GM12878 (cell line): ENCODE data around the gene ZNF624. TPM values are rescaled to one million over a fixed set of nuclear protein-coding genes. Genes with fewer than 3 reads are reported as not detected.
"Not testable (repeated sequence)": the region's sequence is repeated elsewhere in the genome, so short reads cannot be mapped to it uniquely, and the experiment has no call there.

ENCODE experiments used
- ATAC-seq: fragments of 200-7000 bp; cut with Tn5 transposase; 3 replicates; pipeline ENCODE4 v1.9.1; 2020; ENCODE audit warnings: mild to moderate bottlenecking, moderate library complexity
- BruUV-seq: library from RNA; stranded (reverse); fragments of 400-500 nt; replicated peaks from 2 replicates; lab custom pipeline; 2021; lab: Mats Ljungman, UMichigan
- CTCF ChIA-PET: fragments of 300-600 bp; sonication (Branson Sonifier 250); formaldehyde crosslinking; extraction: SDS; loops from one replicate; lab custom pipeline; 2021; ENCODE audit warnings: inconsistent platforms; lab: Yijun Ruan, JAX
- POLR2A ChIA-PET: fragments of 350-600 bp; formaldehyde crosslinking; extraction: SDS; loops from one replicate; lab custom pipeline; 2021; ENCODE audit warnings: inconsistent platforms; lab: Charles Lee
- RAD21 ChIA-PET: fragments of 300-600 bp; sonication (Branson Sonifier 250); formaldehyde crosslinking; loops from one replicate; lab custom pipeline; 2023; ENCODE audit warnings: antibody characterized with exemption; ENCODE audit not compliant: unreplicated experiment; lab: Charles Lee
- SMC1A ChIA-PET: fragments of 300-600 bp; sonication (Branson Sonifier 250); formaldehyde crosslinking; loops from one replicate; lab custom pipeline; 2023; ENCODE audit not compliant: unreplicated experiment, uncharacterized antibody; lab: Charles Lee
- DNase-seq: peaks from one replicate; pipeline ENCODE4 v3.0.0-alpha.2; 2011; ENCODE audit warnings: low read depth, low spot score
- FAIRE-seq: peaks from 3 replicates; lab custom pipeline; 2011; peaks lifted over from hg19 to GRCh38; lab: Jason Lieb, UNC
- H2AFZ ChIP-seq: 2 replicates; pipeline ENCODE4 v1.6.0; 2011; ENCODE audit warnings: low read depth, low read length, control low read depth; ENCODE audit not compliant: control insufficient read depth
- H3K27ac ChIP-seq: 2 replicates; pipeline ENCODE4 v1.5.1; 2011; ENCODE audit warnings: control low read depth; ENCODE audit not compliant: control insufficient read depth, insufficient read depth
- H3K27me3 ChIP-seq, 2 experiments: replicated peaks in 1 of 2; 2 replicates each; pipeline versions ENCODE4 v1.6.0 to v1.6.1; 2011; ENCODE audit warnings: low read length in 1 of 2; ENCODE audit not compliant: control insufficient read depth in 2 of 2, insufficient read depth in 2 of 2
- H3K36me3 ChIP-seq, 2 experiments: 2 replicates each; pipeline ENCODE4 v1.5.1; 2011; ENCODE audit warnings: low read length in 1 of 2; ENCODE audit not compliant: control insufficient read depth in 2 of 2, insufficient read depth in 2 of 2
- H3K4me1 ChIP-seq: 2 replicates; pipeline ENCODE4 v1.6.1; 2011; ENCODE audit warnings: mild to moderate bottlenecking, low read length, moderate library complexity, mixed read lengths; ENCODE audit not compliant: control insufficient read depth, insufficient read depth
- H3K4me2 ChIP-seq: 2 replicates; pipeline ENCODE4 v1.6.0; 2011; ENCODE audit warnings: control low read depth; ENCODE audit not compliant: control insufficient read depth, insufficient read depth
- H3K4me3 ChIP-seq: fragments of 200-600 bp; sonication (generic); 2 replicates; pipeline ENCODE4 v1.5.1; 2016
- H3K79me2 ChIP-seq: 2 replicates; pipeline ENCODE4 v1.6.0; 2011; ENCODE audit warnings: low read length; ENCODE audit not compliant: control insufficient read depth, insufficient read depth
- H3K9ac ChIP-seq: 2 replicates; pipeline ENCODE4 v1.8.0; 2011; ENCODE audit warnings: low read length, control low read depth, mixed read lengths; ENCODE audit not compliant: control insufficient read depth, insufficient read depth
- H3K9me3 ChIP-seq: replicated peaks from 3 replicates; pipeline ENCODE4 v1.5.1; 2011; ENCODE audit warnings: mild to moderate bottlenecking, low read length; ENCODE audit not compliant: control insufficient read depth, insufficient read depth
- H4K20me1 ChIP-seq: 2 replicates; pipeline ENCODE4 v1.6.0; 2011; ENCODE audit not compliant: control insufficient read depth, insufficient read depth
- CREB1 ChIP-seq: IDR thresholded peaks from 2 replicates; pipeline ENCODE4 v1.6.1; 2012; ENCODE audit warnings: low read depth, mild to moderate bottlenecking, inconsistent platforms
- RAD21 ChIP-seq: IDR thresholded peaks from 2 replicates; pipeline ENCODE4 v1.6.1; 2011; ENCODE audit warnings: mild to moderate bottlenecking, low read depth, low read length, moderate library complexity; ENCODE audit not compliant: insufficient read depth
- SMC3 ChIP-seq: IDR thresholded peaks from 2 replicates; pipeline ENCODE4 v1.6.1; 2011; ENCODE audit warnings: low read length, improper control_type of control experiment, borderline replicate concordance
- WGBS: methylation state at CpG from one replicate; pipeline ENCODE4 v1.1.6; 2016; ENCODE audit warnings: low lambda C conversion rate; ENCODE audit not compliant: insufficient replicate concordance, insufficient coverage; ENCODE audit errors: missing lambda C conversion rate; 5-methylcytosine and 5-hydroxymethylcytosine counted together
- in situ Hi-C: fragments of 300-500 bp; cut with MboI; formaldehyde crosslinking; loops from 9 replicates; pipeline ENCODE4 v1.14.3; 2018; ENCODE audit warnings: mixed read lengths
- intact Hi-C: fragments of 100-400 bp; cut with micrococcal nuclease; formaldehyde crosslinking; loops from one replicate; pipeline ENCODE4 v1.14.2; 2022; ENCODE audit not compliant: unreplicated experiment
- polyA plus RNA-seq, 11 experiments: library from polyadenylated mRNA; depleted of rRNA in 4 of 11; unstranded in 6 of 11; stranded (reverse) in 5 of 11; fragments of >200 nt; fragmentation: Nextera tagmentation in 4 of 11; fragmentation: Illumina TruSeq in 1 of 11; extraction: Ambion mirVana in 4 of 11; extraction: Trizol in 1 of 11; gene quantifications; 1 replicate in 1 of 11; 2 replicates in 10 of 11; pipeline versions ENCODE4 v1.2.1 to v1.2.3, GENCODE V29; 2011 to 2016; ENCODE audit warnings: inconsistent platforms in 2 of 11, missing spikeins in 2 of 11, low read depth in 1 of 11
- total RNA-seq, 4 experiments: library from RNA; depleted of rRNA in 3 of 4; stranded (reverse); fragments of >200 nt in 3 of 4; fragmentation: Illumina TruSeq in 1 of 4; extraction: Trizol in 1 of 4; gene quantifications; 2 replicates each; pipeline versions ENCODE4 v1.2.1 to v1.2.3, GENCODE V29; 2013 to 2021
- TF ChIP-seq, protein P1 (sequence below), 3 experiments: IDR thresholded peaks in 2 of 3; conservative IDR thresholded peaks in 1 of 3; 2 replicates each; pipeline ENCODE4 v1.5.1; 2011; ENCODE audit warnings: low read depth in 3 of 3, low read length in 3 of 3, mild to moderate bottlenecking in 3 of 3, control low read depth in 2 of 3, moderate library complexity in 2 of 3, inconsistent platforms in 1 of 3, mixed read lengths in 1 of 3; ENCODE audit not compliant: control insufficient read depth in 2 of 3, insufficient read depth in 1 of 3; ENCODE audit errors: extremely low read depth in 1 of 3

The ZNF624 gene
- total and polyA plus RNA-seq, 10 of the 15 experiments (the other 5 are each of a cell fraction or from before 2014, with no cell fraction given), result 0.50 to 3.5 (median 2.1) TPM

DNA sequence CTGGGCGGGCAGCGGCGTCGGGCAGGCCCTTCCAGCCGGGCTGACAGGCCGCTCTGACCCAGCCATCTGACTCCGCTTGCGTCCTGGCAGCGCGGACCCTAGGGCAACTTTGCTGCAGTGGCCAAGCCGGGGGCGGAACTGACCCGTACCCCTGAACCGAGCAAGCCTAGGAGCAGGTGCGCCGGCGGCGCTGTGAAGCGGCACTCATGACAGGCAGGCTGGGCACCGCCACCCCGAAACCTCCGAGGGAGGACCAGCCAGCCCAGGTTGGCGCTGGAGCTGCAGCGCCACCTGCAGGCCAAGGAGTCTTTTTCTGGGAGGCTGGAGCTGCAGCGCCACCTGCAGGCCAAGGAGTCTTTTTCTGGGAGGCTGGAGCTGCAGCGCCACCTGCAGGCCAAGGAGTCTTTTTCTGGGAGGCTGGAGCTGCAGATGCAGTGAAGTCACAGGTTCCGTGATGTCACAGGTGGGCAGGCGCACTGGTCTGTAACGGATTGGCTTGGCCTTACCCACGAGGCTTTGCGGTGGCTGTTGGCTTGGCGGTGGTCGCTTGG is 36.2 kb upstream of the ZNF624 start, which contains the start of gene CCDC144A:
Gene CCDC144A (plus strand): TSS at position 511 of the 551 bp plus-strand sequence. CDS start 160 bp downstream, outside the sequence.
- FAIRE-seq, H3K36me3 ChIP-seq, BruUV-seq, RAD21 ChIA-PET, H3K9ac ChIP-seq, H3K9me3 ChIP-seq, SMC1A ChIA-PET, in situ Hi-C loops, H4K20me1 ChIP-seq, H3K4me1 ChIP-seq, DNase-seq, H3K27ac ChIP-seq, intact Hi-C loops, POLR2A ChIA-PET, H2AFZ ChIP-seq, H3K4me2 ChIP-seq, H3K27me3 ChIP-seq, H3K4me3 ChIP-seq, H3K79me2 ChIP-seq: not testable (repeated sequence)
- ATAC-seq, result peak; percentile 59; the same call in 2 of the 3 replicates
- CTCF ChIA-PET, result interaction anchor here (0.6 to 1.2 kb wide), 7 partner anchors 25 to 282 kb away, joined by 3 to 6 read pairs (median 4); partner anchors contain the start of gene TNFRSF13B
- TF ChIP-seq CREB1 (0 out of 2 replicates have a peak, but pooled peaks have one; percentile 17), RAD21 (0 out of 2 replicates have a peak, but pooled peaks have one; percentile 19), SMC3 (peak; percentile 40; the same call in 1 of the 2 replicates)
- TF ChIP-seq, protein P1, sequence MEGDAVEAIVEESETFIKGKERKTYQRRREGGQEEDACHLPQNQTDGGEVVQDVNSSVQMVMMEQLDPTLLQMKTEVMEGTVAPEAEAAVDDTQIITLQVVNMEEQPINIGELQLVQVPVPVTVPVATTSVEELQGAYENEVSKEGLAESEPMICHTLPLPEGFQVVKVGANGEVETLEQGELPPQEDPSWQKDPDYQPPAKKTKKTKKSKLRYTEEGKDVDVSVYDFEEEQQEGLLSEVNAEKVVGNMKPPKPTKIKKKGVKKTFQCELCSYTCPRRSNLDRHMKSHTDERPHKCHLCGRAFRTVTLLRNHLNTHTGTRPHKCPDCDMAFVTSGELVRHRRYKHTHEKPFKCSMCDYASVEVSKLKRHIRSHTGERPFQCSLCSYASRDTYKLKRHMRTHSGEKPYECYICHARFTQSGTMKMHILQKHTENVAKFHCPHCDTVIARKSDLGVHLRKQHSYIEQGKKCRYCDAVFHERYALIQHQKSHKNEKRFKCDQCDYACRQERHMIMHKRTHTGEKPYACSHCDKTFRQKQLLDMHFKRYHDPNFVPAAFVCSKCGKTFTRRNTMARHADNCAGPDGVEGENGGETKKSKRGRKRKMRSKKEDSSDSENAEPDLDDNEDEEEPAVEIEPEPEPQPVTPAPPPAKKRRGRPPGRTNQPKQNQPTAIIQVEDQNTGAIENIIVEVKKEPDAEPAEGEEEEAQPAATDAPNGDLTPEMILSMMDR (IDR thresholded peaks at IDR 0.05 in 2 of 3, conservative IDR thresholded peaks at IDR 0.05 in 1 of 3; ENCODE audit: control insufficient read depth in 2 of 3, extremely low read depth in 1 of 3, insufficient read depth in 1 of 3, low read depth in 3 of 3, low read length in 3 of 3), result peak; percentile 45 to 62 (median 60)
- WGBS, result 42% methylated on average over 28 of the region's 33 CpGs

DNA sequence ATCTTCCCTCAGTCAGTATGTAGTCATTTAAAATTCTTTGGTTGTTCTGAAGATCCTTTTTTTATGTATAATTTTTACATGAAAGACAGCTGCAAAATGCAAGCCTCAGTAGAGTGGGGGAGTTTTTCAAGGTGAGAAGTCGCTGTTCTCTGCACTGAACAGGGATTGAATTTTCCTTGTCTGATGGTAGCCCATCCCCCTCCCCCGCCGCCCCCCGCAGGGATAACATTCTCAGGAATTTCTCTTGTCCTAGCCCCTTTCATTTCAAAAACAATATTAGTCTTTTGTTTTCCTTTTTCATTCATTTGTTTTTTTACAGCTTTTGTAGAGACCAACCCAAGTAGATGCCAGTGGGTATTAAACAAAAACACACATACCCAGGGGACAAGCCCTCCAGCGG is 33.5 kb upstream of the ZNF624 start:
- H3K79me2 ChIP-seq, ATAC-seq, H4K20me1 ChIP-seq, H3K9ac ChIP-seq, in situ Hi-C loops, H2AFZ ChIP-seq, H3K36me3 ChIP-seq, H3K27me3 ChIP-seq, POLR2A ChIA-PET, DNase-seq, FAIRE-seq, CTCF ChIA-PET, SMC1A ChIA-PET, H3K4me3 ChIP-seq, H3K4me2 ChIP-seq, BruUV-seq, H3K4me1 ChIP-seq, intact Hi-C loops, RAD21 ChIA-PET, H3K9me3 ChIP-seq, H3K27ac ChIP-seq: not testable (repeated sequence)
- 57% methylated on average over 5 of the region's 5 CpGs for WGBS
